ENCODE results near the gene COPS4.
"Not testable (repeated sequence)": the region's sequence is repeated elsewhere in the genome, so short reads cannot be mapped to it uniquely, and the experiment has no call there.

The COPS4 gene

GRCh38 chr4:83083925-83084475 is 49.0 kb downstream of the COPS4 start:
- Histone ChIP-seq H2AFZ (ENCODE audit: low read depth, low read length) (peak overlapping the region; percentile 23), H2BK15ac (ENCODE audit: low read depth, poor library complexity, severe bottlenecking) (no peak overlapping the region), H3K79me1 (replicated peaks; ENCODE audit: low read length, poor library complexity, severe bottlenecking) (no peaks in the 10 kb centered on the region), H3K18ac (ENCODE audit: low read depth in 1 of 2, low read length in 2 of 2) (no peak overlapping the region), H3K4ac (ENCODE audit: low read depth in 1 of 2, low read length in 2 of 2) (no peak overlapping the region), H3K27me3 (ENCODE audit: control insufficient read depth in 1 of 2, insufficient read depth in 1 of 2, low read length in 2 of 2) (no peaks in the 10 kb centered on the region), H3K4me2 (ENCODE audit: low read length, poor library complexity, severe bottlenecking) (no peak overlapping the region), H4K91ac (ENCODE audit: low read length) (peak overlapping the region; percentile 25), H3K36me3 (ENCODE audit: control insufficient read depth in 1 of 2, insufficient read depth in 2 of 2, low read depth in 1 of 2, low read length in 2 of 2) (no peaks in the 10 kb centered on the region), H3K4me3 (ENCODE audit: insufficient read depth in 1 of 2, low read depth in 1 of 2, low read length in 2 of 2) (no peak overlapping the region), H3K23ac (ENCODE audit: low read length in 2 of 2) (peak overlapping the region in 1 of 2 experiments; percentile 77), H4K8ac (ENCODE audit: low read length) (no peak overlapping the region), H3K14ac (ENCODE audit: low read length in 2 of 2) (no peak overlapping the region), H2AK5ac (ENCODE audit: low read length, severe bottlenecking) (no peak overlapping the region), H3K4me1 (ENCODE audit: control insufficient read depth, insufficient read depth, low read depth, low read length) (peaks cover 2% of the 10 kb centered on the region), H3K9me3 (ENCODE audit: control insufficient read depth, low read length) (no peaks in the 10 kb centered on the region), H3K9ac (ENCODE audit: low read length) (no peak overlapping the region), H2BK120ac (ENCODE audit: low read depth, low read length) (no peak overlapping the region), H2BK5ac (ENCODE audit: low read depth, low read length, poor library complexity, severe bottlenecking) (no peak overlapping the region), H2BK12ac (ENCODE audit: low read length in 2 of 2) (no peak overlapping the region), H3K27ac (ENCODE audit: low read length, poor library complexity, severe bottlenecking) (no peak overlapping the region)
- no peak for DNase-seq
- WGBS = 88% methylated on average over 9 of the region's 11 CpGs

GRCh38 chr4:83084956-83085355 is 50.0 kb downstream of the COPS4 start:
- not testable (repeated sequence) for H3K27me3 ChIP-seq (ENCODE audit: control insufficient read depth in 1 of 2, insufficient read depth in 1 of 2, low read length in 2 of 2); H3K4me3 ChIP-seq (ENCODE audit: insufficient read depth in 1 of 2, low read depth in 1 of 2, low read length in 2 of 2); H3K18ac ChIP-seq (ENCODE audit: low read depth in 1 of 2, low read length in 2 of 2); H3K14ac ChIP-seq (ENCODE audit: low read length in 2 of 2); H4K91ac ChIP-seq (ENCODE audit: low read length); H3K79me1 ChIP-seq (replicated peaks; ENCODE audit: low read length, poor library complexity, severe bottlenecking); H2BK120ac ChIP-seq (ENCODE audit: low read depth, low read length); H3K23ac ChIP-seq (ENCODE audit: low read length in 2 of 2); H3K27ac ChIP-seq (ENCODE audit: low read length, poor library complexity, severe bottlenecking); H2BK15ac ChIP-seq (ENCODE audit: low read depth, poor library complexity, severe bottlenecking); H3K4me1 ChIP-seq (ENCODE audit: control insufficient read depth, insufficient read depth, low read depth, low read length); H4K8ac ChIP-seq (ENCODE audit: low read length); H2AK5ac ChIP-seq (ENCODE audit: low read length, severe bottlenecking); H3K36me3 ChIP-seq (ENCODE audit: control insufficient read depth in 1 of 2, insufficient read depth in 2 of 2, low read depth in 1 of 2, low read length in 2 of 2); H3K9ac ChIP-seq (ENCODE audit: low read length); H2BK5ac ChIP-seq (ENCODE audit: low read depth, low read length, poor library complexity, severe bottlenecking); H2BK12ac ChIP-seq (ENCODE audit: low read length in 2 of 2); H2AFZ ChIP-seq (ENCODE audit: low read depth, low read length); H3K9me3 ChIP-seq (ENCODE audit: control insufficient read depth, low read length); H3K4me2 ChIP-seq (ENCODE audit: low read length, poor library complexity, severe bottlenecking); H3K4ac ChIP-seq (ENCODE audit: low read depth in 1 of 2, low read length in 2 of 2); DNase-seq
- 96% methylated on average over 10 of the region's 12 CpGs for WGBS

- Histone ChIP-seq H3K4me3 (ENCODE audit: insufficient read depth in 1 of 2, low read depth in 1 of 2, low read length in 2 of 2) (no peak overlapping the region), H2BK120ac (ENCODE audit: low read depth, low read length) (no peak overlapping the region), H3K9ac (ENCODE audit: low read length) (no peak overlapping the region), H3K23ac (ENCODE audit: low read length in 2 of 2) (no peak overlapping the region), H3K4me2 (ENCODE audit: low read length, poor library complexity, severe bottlenecking) (no peak overlapping the region), H2BK12ac (ENCODE audit: low read length in 2 of 2) (no peak overlapping the region), H3K36me3 (ENCODE audit: control insufficient read depth in 1 of 2, insufficient read depth in 2 of 2, low read depth in 1 of 2, low read length in 2 of 2) (no peaks in the 10 kb centered on the region), H4K8ac (ENCODE audit: low read length) (no peak overlapping the region), H2AFZ (ENCODE audit: low read depth, low read length) (no peak overlapping the region), H3K14ac (ENCODE audit: low read length in 2 of 2) (no peak overlapping the region), H3K27me3 (ENCODE audit: control insufficient read depth in 1 of 2, insufficient read depth in 1 of 2, low read length in 2 of 2) (peaks cover 0 to 4% of the 10 kb centered on the region in 2 experiments), H2AK5ac (ENCODE audit: low read length, severe bottlenecking) (no peak overlapping the region), H3K9me3 (ENCODE audit: control insufficient read depth, low read length) (no peaks in the 10 kb centered on the region), H2BK5ac (ENCODE audit: low read depth, low read length, poor library complexity, severe bottlenecking) (no peak overlapping the region), H3K18ac (ENCODE audit: low read depth in 1 of 2, low read length in 2 of 2) (no peak overlapping the region), H3K79me1 (replicated peaks; ENCODE audit: low read length, poor library complexity, severe bottlenecking) (no peaks in the 10 kb centered on the region), H4K91ac (ENCODE audit: low read length) (no peak overlapping the region), H3K4me1 (ENCODE audit: control insufficient read depth, insufficient read depth, low read depth, low read length) (peaks cover 1% of the 10 kb centered on the region), H2BK15ac (ENCODE audit: low read depth, poor library complexity, severe bottlenecking) (no peak overlapping the region), H3K27ac (ENCODE audit: low read length, poor library complexity, severe bottlenecking) (no peak overlapping the region), H3K4ac (ENCODE audit: low read depth in 1 of 2, low read length in 2 of 2) (no peak overlapping the region)
- no peak for DNase-seq
- WGBS = no CpG with 5 or more reads among the region's 2 CpGs
These were observed 54.6 kb downstream of the COPS4 start for GRCh38 chr4:83089410-83090157.

GRCh38 chr4:83093060-83093640 is 58.2 kb downstream of the COPS4 start:
- H3K14ac ChIP-seq (ENCODE audit: low read length in 2 of 2) = no peak overlapping the region
- no peak overlapping the region for H2BK12ac ChIP-seq (ENCODE audit: low read length in 2 of 2)
- 59% methylated on average over 6 of the region's 6 CpGs for WGBS
- H4K91ac ChIP-seq (ENCODE audit: low read length) = no peak overlapping the region
- no peak overlapping the region for H2BK5ac ChIP-seq (ENCODE audit: low read depth, low read length, poor library complexity, severe bottlenecking)
- H3K27ac ChIP-seq (ENCODE audit: low read length, poor library complexity, severe bottlenecking) = no peak overlapping the region
- H3K23ac ChIP-seq (ENCODE audit: low read length in 2 of 2) = no peak overlapping the region
- no peak overlapping the region for H2BK15ac ChIP-seq (ENCODE audit: low read depth, poor library complexity, severe bottlenecking)
- H4K8ac ChIP-seq (ENCODE audit: low read length) = no peak overlapping the region
- H3K4me3 ChIP-seq (ENCODE audit: insufficient read depth in 1 of 2, low read depth in 1 of 2, low read length in 2 of 2) = no peak overlapping the region
- H3K4me1 ChIP-seq (ENCODE audit: control insufficient read depth, insufficient read depth, low read depth, low read length) = peaks cover 1% of the 10 kb centered on the region
- no peak overlapping the region for H2AFZ ChIP-seq (ENCODE audit: low read depth, low read length)
- peaks cover 0 to 13% of the 10 kb centered on the region in 2 experiments for H3K27me3 ChIP-seq (ENCODE audit: control insufficient read depth in 1 of 2, insufficient read depth in 1 of 2, low read length in 2 of 2)
- H3K36me3 ChIP-seq (ENCODE audit: control insufficient read depth in 1 of 2, insufficient read depth in 2 of 2, low read depth in 1 of 2, low read length in 2 of 2) = no peaks in the 10 kb centered on the region
- H3K79me1 ChIP-seq (replicated peaks; ENCODE audit: low read length, poor library complexity, severe bottlenecking) = no peaks in the 10 kb centered on the region
- H2AK5ac ChIP-seq (ENCODE audit: low read length, severe bottlenecking) = no peak overlapping the region
- no peak overlapping the region for H3K4ac ChIP-seq (ENCODE audit: low read depth in 1 of 2, low read length in 2 of 2)
- H3K9me3 ChIP-seq (ENCODE audit: control insufficient read depth, low read length) = no peaks in the 10 kb centered on the region
- no peak for DNase-seq
- H2BK120ac ChIP-seq (ENCODE audit: low read depth, low read length) = no peak overlapping the region
- no peak overlapping the region for H3K18ac ChIP-seq (ENCODE audit: low read depth in 1 of 2, low read length in 2 of 2)
- no peak overlapping the region for H3K4me2 ChIP-seq (ENCODE audit: low read length, poor library complexity, severe bottlenecking)
- no peak overlapping the region for H3K9ac ChIP-seq (ENCODE audit: low read length)
